ENCODE measurements around the gene ATG3.
"Not testable (repeated sequence)": the region's sequence is repeated elsewhere in the genome, so short reads cannot be mapped to it uniquely, and the experiment has no call there.

DNA sequence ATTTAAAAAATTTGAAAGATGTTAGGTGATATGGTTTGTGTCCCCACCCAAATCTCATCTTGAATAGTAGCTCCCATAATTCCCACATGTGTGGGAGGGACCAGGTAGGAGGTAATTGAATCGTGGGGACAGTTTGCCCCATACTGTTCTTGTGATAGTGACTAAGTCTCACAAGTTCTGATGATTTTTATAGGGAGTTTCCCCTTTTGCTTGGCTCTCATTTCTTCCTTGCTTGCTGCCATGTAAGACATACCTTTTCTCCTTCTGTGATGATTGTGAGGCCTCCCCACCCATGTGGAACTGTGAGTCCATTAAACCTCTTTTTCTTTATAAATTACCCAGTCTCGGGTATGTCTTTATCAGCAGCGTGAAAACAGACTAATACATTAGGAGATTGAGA, 42.8 kb downstream of the ATG3 start:
- not testable (repeated sequence) for TF ChIP-seq YY1 (IDR thresholded peaks at IDR 0.05; ENCODE audit: insufficient read depth, insufficient read length); SUZ12 (IDR thresholded peaks at IDR 0.05; ENCODE audit: extremely low read depth, insufficient read depth, insufficient read length)
